SK-N-SH treated with all-trans-retinoic acid at 6 μM for 48 hours (cell line): Measurements from ENCODE around the gene DNAJB12.

ENCODE experiments used
- ATAC-seq: fragments of 200-7000 bp; cut with Tn5 transposase; 3 replicates; pipeline ENCODE4 v1.9.1; 2020; ENCODE audit warnings: mild to moderate bottlenecking, moderate library complexity
- ARNTL ChIP-seq: fragments of 450-650 bp; formaldehyde crosslinking; IDR thresholded peaks from 2 replicates; pipeline ENCODE4 v1.5.0; 2020; ENCODE audit warnings: low read depth, mild to moderate bottlenecking, moderate library complexity, borderline replicate concordance
- BACH2 ChIP-seq: fragments of 250-450 bp; sonication (Bioruptor Pico); IDR thresholded peaks from 2 replicates; pipeline ENCODE4 v1.9.0; 2021; ENCODE audit warnings: mild to moderate bottlenecking, borderline replicate concordance
- CREB5 ChIP-seq: fragments of 250-450 bp; sonication (Bioruptor Pico); IDR thresholded peaks from 2 replicates; pipeline ENCODE4 v1.5.1; 2020; ENCODE audit warnings: low read depth, mild to moderate bottlenecking, moderate library complexity
- CSRNP3 ChIP-seq: fragments of 250-450 bp; sonication (Bioruptor Pico); IDR thresholded peaks from 2 replicates; pipeline ENCODE4 v1.5.1; 2021; ENCODE audit warnings: mild to moderate bottlenecking, moderate library complexity
- ESRRG ChIP-seq: fragments of 250-450 bp; sonication (Bioruptor Pico); IDR thresholded peaks from 2 replicates; pipeline ENCODE4 v1.6.1; 2021; ENCODE audit warnings: mild to moderate bottlenecking
- GLIS3 ChIP-seq: fragments of 250-450 bp; sonication (Bioruptor Pico); IDR thresholded peaks from 2 replicates; pipeline ENCODE4 v1.5.0; 2020; ENCODE audit warnings: mild to moderate bottlenecking, moderate library complexity
- PPARA ChIP-seq: fragments of 250-450 bp; sonication (Bioruptor Pico); IDR thresholded peaks from 2 replicates; pipeline ENCODE4 v1.5.0; 2020; ENCODE audit warnings: mild to moderate bottlenecking, borderline replicate concordance
- RARB ChIP-seq: fragments of 250-450 bp; sonication (Bioruptor Pico); IDR thresholded peaks from 2 replicates; pipeline ENCODE4 v1.8.0; 2021; ENCODE audit warnings: mild to moderate bottlenecking, moderate library complexity
- TCF4 ChIP-seq: fragments of 250-450 bp; sonication (Bioruptor Pico); IDR thresholded peaks from 2 replicates; pipeline ENCODE4 v1.8.0; 2021; ENCODE audit warnings: mild to moderate bottlenecking, moderate library complexity, borderline replicate concordance
- TOX ChIP-seq: fragments of 250-450 bp; sonication (Bioruptor Pico); IDR thresholded peaks from 2 replicates; pipeline ENCODE4 v1.8.0; 2021; ENCODE audit warnings: mild to moderate bottlenecking, moderate library complexity, borderline replicate concordance
- TSHZ2 ChIP-seq: fragments of 250-450 bp; sonication (Bioruptor Pico); IDR thresholded peaks from 2 replicates; pipeline ENCODE4 v1.5.0; 2020; ENCODE audit warnings: mild to moderate bottlenecking, moderate library complexity
- ZC3H10 ChIP-seq: fragments of 250-450 bp; sonication (Bioruptor Pico); IDR thresholded peaks from 2 replicates; pipeline ENCODE4 v1.5.1; 2021; ENCODE audit warnings: mild to moderate bottlenecking, moderate library complexity
- ZFP3 ChIP-seq: fragments of 250-450 bp; sonication (Bioruptor Pico); IDR thresholded peaks from 2 replicates; pipeline ENCODE4 v1.5.0; 2020; ENCODE audit warnings: mild to moderate bottlenecking, moderate library complexity
- ZFP30 ChIP-seq: fragments of 450-650 bp; formaldehyde crosslinking; IDR thresholded peaks from 2 replicates; pipeline ENCODE4 v1.5.0; 2022; ENCODE audit warnings: mild to moderate bottlenecking, moderate library complexity
- ZNF565 ChIP-seq: fragments of 450-650 bp; formaldehyde crosslinking; conservative IDR thresholded peaks from 2 replicates; pipeline ENCODE4 v1.5.0; 2020; ENCODE audit warnings: low read depth, mild to moderate bottlenecking, moderate library complexity
- ZNF70 ChIP-seq: fragments of 450-650 bp; formaldehyde crosslinking; IDR thresholded peaks from 2 replicates; pipeline ENCODE4 v1.5.0; 2020; ENCODE audit warnings: mild to moderate bottlenecking, moderate library complexity
- ZNF8 ChIP-seq: fragments of 450-650 bp; formaldehyde crosslinking; IDR thresholded peaks from 2 replicates; pipeline ENCODE4 v1.5.0; 2020; ENCODE audit warnings: mild to moderate bottlenecking, moderate library complexity
- TF ChIP-seq, protein P1 (sequence below): fragments of 250-450 bp; sonication (Bioruptor Pico); IDR thresholded peaks from 2 replicates; pipeline ENCODE4 v1.8.0; 2020; ENCODE audit warnings: mild to moderate bottlenecking, moderate library complexity, borderline replicate concordance

DNAJB12 gene

GRCh38 chr10:72351479-72351878 is 3.2 kb downstream of the DNAJB12 start:
- TF ChIP-seq PPARA (CRISPR knock-in tag), result no peak
- TF ChIP-seq ZNF8 (CRISPR knock-in tag), result no peak
- no peak for TF ChIP-seq ZFP30 (CRISPR knock-in tag)
- TF ChIP-seq TSHZ2 (CRISPR knock-in tag), result no peak
- TF ChIP-seq, protein P1, sequence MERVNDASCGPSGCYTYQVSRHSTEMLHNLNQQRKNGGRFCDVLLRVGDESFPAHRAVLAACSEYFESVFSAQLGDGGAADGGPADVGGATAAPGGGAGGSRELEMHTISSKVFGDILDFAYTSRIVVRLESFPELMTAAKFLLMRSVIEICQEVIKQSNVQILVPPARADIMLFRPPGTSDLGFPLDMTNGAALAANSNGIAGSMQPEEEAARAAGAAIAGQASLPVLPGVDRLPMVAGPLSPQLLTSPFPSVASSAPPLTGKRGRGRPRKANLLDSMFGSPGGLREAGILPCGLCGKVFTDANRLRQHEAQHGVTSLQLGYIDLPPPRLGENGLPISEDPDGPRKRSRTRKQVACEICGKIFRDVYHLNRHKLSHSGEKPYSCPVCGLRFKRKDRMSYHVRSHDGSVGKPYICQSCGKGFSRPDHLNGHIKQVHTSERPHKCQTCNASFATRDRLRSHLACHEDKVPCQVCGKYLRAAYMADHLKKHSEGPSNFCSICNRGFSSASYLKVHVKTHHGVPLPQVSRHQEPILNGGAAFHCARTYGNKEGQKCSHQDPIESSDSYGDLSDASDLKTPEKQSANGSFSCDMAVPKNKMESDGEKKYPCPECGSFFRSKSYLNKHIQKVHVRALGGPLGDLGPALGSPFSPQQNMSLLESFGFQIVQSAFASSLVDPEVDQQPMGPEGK, result no peak
- no peak for TF ChIP-seq BACH2
- TF ChIP-seq ARNTL (CRISPR knock-in tag), result no peak
- TF ChIP-seq ZNF70 (CRISPR knock-in tag), result no peak
- TF ChIP-seq TOX (CRISPR knock-in tag), result no peak
- TF ChIP-seq TCF4 (CRISPR knock-in tag), result no peak
- no peak for TF ChIP-seq ESRRG
- TF ChIP-seq, all 23 proteins: peak for 0
- no peak for ATAC-seq

DNA sequence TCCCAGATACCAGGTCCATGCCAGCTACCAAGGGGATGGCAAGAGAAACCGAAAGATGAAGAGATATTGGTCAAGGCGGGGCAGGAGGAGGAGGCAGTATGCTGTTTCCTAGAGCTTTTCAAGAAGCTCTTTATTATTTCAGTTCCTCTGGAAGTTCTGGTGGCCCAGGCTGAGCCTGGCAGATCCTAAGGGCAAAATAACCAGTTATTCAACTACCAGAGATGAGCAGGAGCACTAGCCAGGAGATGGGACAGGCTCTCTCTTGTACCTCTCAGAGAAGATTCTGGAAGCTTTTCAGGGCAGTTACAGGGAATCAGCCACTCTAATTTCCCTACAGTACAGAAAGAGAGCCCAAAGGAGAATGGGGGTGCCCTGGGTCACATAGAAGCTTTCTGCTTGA is 5.3 kb downstream of the DNAJB12 start:
- ATAC-seq, result no peak

More for the DNA sequence above, 5.3 kb downstream of the DNAJB12 start:
- TF ChIP-seq ZFP3 (CRISPR knock-in tag) (no peak), TCF4 (CRISPR knock-in tag) (no peak), ARNTL (CRISPR knock-in tag) (no peak), CSRNP3 (CRISPR knock-in tag) (no peak), ZNF8 (CRISPR knock-in tag) (no peak), ZNF565 (CRISPR knock-in tag) (no peak), PPARA (CRISPR knock-in tag) (no peak), GLIS3 (no peak), ZFP30 (CRISPR knock-in tag) (no peak), CREB5 (CRISPR knock-in tag) (no peak), BACH2 (no peak), TOX (CRISPR knock-in tag) (no peak), ZNF70 (CRISPR knock-in tag) (no peak), ZC3H10 (CRISPR knock-in tag) (no peak), RARB (CRISPR knock-in tag) (no peak)
- TF ChIP-seq, protein P1, result no peak
